Glutamatergic neuron (in vitro differentiated cells): Measurements from ENCODE around the gene XRCC3. TPM values are rescaled to one million over a fixed set of nuclear protein-coding genes. Genes with fewer than 3 reads are reported as not detected.
A peak's percentile ranks its signal among the peaks of the same experiment; 100 is the strongest.

Source experiments
- DNase-seq: peaks from one replicate; pipeline ENCODE4 v3.0.0; 2022
- H3K27ac Mint-ChIP-seq: one replicate; pipeline ENCODE4 v1.8.0; 2020; ENCODE audit warnings: mild to moderate bottlenecking, mixed read lengths, inconsistent platforms; ENCODE audit not compliant: unreplicated experiment
- H3K27me3 Mint-ChIP-seq: one replicate; pipeline ENCODE4 v1.8.0; 2020; ENCODE audit warnings: mild to moderate bottlenecking, moderate library complexity, mixed read lengths, inconsistent platforms; ENCODE audit not compliant: unreplicated experiment
- H3K36me3 Mint-ChIP-seq: one replicate; pipeline ENCODE4 v1.8.0; 2020; ENCODE audit warnings: mild to moderate bottlenecking, mixed read lengths, inconsistent platforms; ENCODE audit not compliant: unreplicated experiment
- H3K4me1 Mint-ChIP-seq: one replicate; pipeline ENCODE4 v1.8.0; 2020; ENCODE audit warnings: mild to moderate bottlenecking, low read depth, mixed read lengths, inconsistent platforms; ENCODE audit not compliant: unreplicated experiment
- H3K4me3 Mint-ChIP-seq: one replicate; pipeline ENCODE4 v1.8.0; 2020; ENCODE audit warnings: mild to moderate bottlenecking, mixed read lengths, inconsistent platforms; ENCODE audit not compliant: unreplicated experiment
- H3K9me3 Mint-ChIP-seq: one replicate; pipeline ENCODE4 v1.8.0; 2020; ENCODE audit warnings: mild to moderate bottlenecking, moderate library complexity, mixed read lengths, inconsistent platforms; ENCODE audit not compliant: unreplicated experiment
- total RNA-seq: library from RNA; stranded (reverse); fragmentation: NEBNext Ultra II Directional; extraction: Animal tissue kit (Norgen Biotek cat#: 25700); gene quantifications from one replicate; pipeline ENCODE4 v1.2.1, GENCODE V29; 2021; ENCODE audit not compliant: unreplicated experiment
- TF ChIP-seq, protein P1 (sequence below): fragments of 200-600 bp; sonication (generic); IDR thresholded peaks from one replicate; pipeline ENCODE4 v1.5.0; 2021; ENCODE audit not compliant: partially characterized antibody, unreplicated experiment

The XRCC3 gene
- total RNA-seq, 1 donor from 2014 or later, result 4.5 TPM

DNA sequence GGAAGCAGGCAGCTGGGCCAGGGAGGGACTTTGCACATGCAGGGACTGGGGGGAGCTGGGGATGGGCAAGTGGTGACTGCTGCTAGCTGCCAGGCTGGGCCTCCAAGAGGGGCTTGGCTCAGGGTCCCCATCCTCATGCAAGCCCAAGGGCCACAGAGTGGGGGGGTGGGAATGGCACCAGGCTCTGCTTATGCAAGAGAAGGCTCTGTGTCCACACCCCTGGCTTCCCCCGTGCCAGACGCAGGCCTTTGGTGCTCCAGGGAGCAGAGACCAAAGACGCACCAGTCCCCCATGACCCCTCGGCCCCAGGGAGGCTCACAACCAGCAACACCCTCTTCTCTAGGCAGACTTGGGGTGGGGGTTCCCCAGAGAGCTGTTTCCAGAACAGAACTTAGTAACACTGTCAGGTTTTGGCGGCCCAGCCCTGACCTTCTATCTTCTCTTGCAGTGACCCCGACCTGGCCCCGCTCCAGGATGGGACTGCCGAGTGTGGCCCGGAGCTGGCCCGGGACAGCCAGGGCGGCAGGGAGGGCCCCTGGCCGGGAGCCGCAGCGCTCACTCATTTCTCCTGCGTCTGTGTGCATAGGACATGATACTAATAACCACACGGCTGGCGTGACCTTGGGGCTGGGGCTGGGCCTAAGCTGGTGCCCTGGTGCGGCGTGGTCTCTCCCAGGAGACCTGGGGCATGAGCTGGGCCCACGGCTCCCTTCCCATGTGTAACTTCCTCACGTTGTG lies 14.3 kb downstream of the XRCC3 start:
- TF ChIP-seq, protein P1, sequence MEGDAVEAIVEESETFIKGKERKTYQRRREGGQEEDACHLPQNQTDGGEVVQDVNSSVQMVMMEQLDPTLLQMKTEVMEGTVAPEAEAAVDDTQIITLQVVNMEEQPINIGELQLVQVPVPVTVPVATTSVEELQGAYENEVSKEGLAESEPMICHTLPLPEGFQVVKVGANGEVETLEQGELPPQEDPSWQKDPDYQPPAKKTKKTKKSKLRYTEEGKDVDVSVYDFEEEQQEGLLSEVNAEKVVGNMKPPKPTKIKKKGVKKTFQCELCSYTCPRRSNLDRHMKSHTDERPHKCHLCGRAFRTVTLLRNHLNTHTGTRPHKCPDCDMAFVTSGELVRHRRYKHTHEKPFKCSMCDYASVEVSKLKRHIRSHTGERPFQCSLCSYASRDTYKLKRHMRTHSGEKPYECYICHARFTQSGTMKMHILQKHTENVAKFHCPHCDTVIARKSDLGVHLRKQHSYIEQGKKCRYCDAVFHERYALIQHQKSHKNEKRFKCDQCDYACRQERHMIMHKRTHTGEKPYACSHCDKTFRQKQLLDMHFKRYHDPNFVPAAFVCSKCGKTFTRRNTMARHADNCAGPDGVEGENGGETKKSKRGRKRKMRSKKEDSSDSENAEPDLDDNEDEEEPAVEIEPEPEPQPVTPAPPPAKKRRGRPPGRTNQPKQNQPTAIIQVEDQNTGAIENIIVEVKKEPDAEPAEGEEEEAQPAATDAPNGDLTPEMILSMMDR, result no peak
- peaks cover 36% of the 10 kb centered on the region for H3K27me3 Mint-ChIP-seq
- no peak for DNase-seq
- peaks cover 44% of the 10 kb centered on the region for H3K9me3 Mint-ChIP-seq
- peaks cover 39% of the 10 kb centered on the region for H3K4me1 Mint-ChIP-seq
- no peaks in the 10 kb centered on the region for H3K36me3 Mint-ChIP-seq
- H3K27ac Mint-ChIP-seq, result peak overlapping the region; percentile 38
- no peak overlapping the region for H3K4me3 Mint-ChIP-seq

DNA sequence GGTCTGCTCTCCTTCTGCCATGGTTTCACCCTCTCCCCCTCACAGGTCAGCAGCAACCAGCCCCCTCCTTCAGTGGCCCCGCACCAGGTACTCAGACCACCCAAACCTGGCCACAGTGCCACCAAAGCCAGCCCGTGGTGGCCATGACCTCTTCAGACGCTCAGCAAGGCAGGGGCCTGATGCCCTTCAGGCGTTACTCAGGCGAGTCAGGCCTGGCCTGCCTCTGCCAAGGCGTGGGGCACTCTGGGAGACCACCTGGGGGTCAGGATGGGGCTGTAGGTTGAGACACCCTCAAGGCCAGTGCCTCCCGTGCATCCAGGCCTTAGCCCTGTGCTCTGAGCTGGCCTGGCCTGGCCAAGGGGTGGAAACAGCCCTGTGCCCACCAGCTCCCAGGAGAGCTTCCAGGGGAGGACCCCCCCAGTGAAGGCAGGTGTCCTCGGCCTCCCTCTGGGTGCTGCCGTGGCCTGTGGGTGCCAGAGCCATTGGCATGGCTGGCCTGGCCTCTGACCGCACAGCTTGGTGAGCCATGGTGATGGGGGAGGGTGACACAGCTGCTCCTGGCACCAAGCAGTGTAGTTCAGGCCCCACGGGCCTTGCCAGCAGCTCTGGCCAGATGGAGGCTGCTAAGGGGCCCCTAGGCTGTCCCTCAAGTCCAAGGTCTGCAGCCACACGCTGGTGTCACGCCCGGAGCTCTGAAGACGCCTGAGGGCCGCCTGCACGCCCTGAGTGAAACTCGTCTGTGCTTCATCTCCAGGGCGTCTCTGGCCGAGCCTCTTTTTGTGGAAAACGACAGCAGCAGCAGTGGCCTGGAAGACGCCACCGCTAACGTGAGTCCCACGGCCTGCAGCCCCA lies 15.1 kb downstream of the XRCC3 start:
- no peak for DNase-seq
- peaks cover 38% of the 10 kb centered on the region for H3K27me3 Mint-ChIP-seq
- H3K27ac Mint-ChIP-seq, result peak overlapping the region; percentile 64
- H3K9me3 Mint-ChIP-seq, result peaks cover 49% of the 10 kb centered on the region
- H3K36me3 Mint-ChIP-seq, result no peaks in the 10 kb centered on the region
- TF ChIP-seq, protein P1, result no peak
- peaks cover 46% of the 10 kb centered on the region for H3K4me1 Mint-ChIP-seq
- no peak overlapping the region for H3K4me3 Mint-ChIP-seq

GRCh38 chr14:103699261-103699661 lies 16.0 kb downstream of the XRCC3 start:
- no peak overlapping the region for H3K4me3 Mint-ChIP-seq
- no peaks in the 10 kb centered on the region for H3K36me3 Mint-ChIP-seq
- H3K27ac Mint-ChIP-seq, result peak overlapping the region; percentile 64
- H3K9me3 Mint-ChIP-seq, result peaks cover 47% of the 10 kb centered on the region
- H3K27me3 Mint-ChIP-seq, result peaks cover 34% of the 10 kb centered on the region
- TF ChIP-seq, protein P1, result no peak
- H3K4me1 Mint-ChIP-seq, result peaks cover 44% of the 10 kb centered on the region
- no peak for DNase-seq

GRCh38 chr14:103698380-103699260 lies 16.6 kb downstream of the XRCC3 start:
- TF ChIP-seq, protein P1, result no peak
- Mint-ChIP-seq H3K4me3 (no peak overlapping the region), H3K27ac (no peak overlapping the region), H3K9me3 (peaks cover 42% of the 10 kb centered on the region), H3K4me1 (peaks cover 40% of the 10 kb centered on the region), H3K27me3 (peaks cover 33% of the 10 kb centered on the region), H3K36me3 (no peaks in the 10 kb centered on the region)
- no peak for DNase-seq
